RWPE2 (cell line): ENCODE results near the gene HTR4.

Experiments
- ATAC-seq: fragments of 200-7000 bp; cut with Tn5 transposase; 3 replicates; pipeline ENCODE4 v1.9.1; 2021; ENCODE audit warnings: low read depth
- DNase-seq: peaks from one replicate; pipeline ENCODE4 v3.0.0-alpha.2; 2020; ENCODE audit warnings: low spot score
- H3K27ac ChIP-seq: fragments of 450-650 bp; 2 replicates; pipeline ENCODE4 v1.5.1; 2017; ENCODE audit warnings: mild to moderate bottlenecking; ENCODE audit not compliant: poor library complexity, severe bottlenecking
- H3K27me3 ChIP-seq: fragments of 250-450 bp; sonication (Bioruptor Pico); 2 replicates; pipeline ENCODE4 v1.5.1; 2021; ENCODE audit warnings: mild to moderate bottlenecking, moderate library complexity; ENCODE audit not compliant: insufficient read depth, poor library complexity, severe bottlenecking
- H3K36me3 ChIP-seq: fragments of 250-450 bp; sonication (Bioruptor Pico); 2 replicates; pipeline ENCODE4 v1.5.1; 2020; ENCODE audit warnings: low read depth, mild to moderate bottlenecking, moderate library complexity
- H3K4me1 ChIP-seq: fragments of 250-450 bp; sonication (Bioruptor Pico); 2 replicates; pipeline ENCODE4 v1.5.1; 2021; ENCODE audit warnings: mild to moderate bottlenecking, moderate library complexity; ENCODE audit not compliant: insufficient read depth, poor library complexity, severe bottlenecking
- H3K4me3 ChIP-seq: fragments of 250-450 bp; sonication (Bioruptor Pico); 2 replicates; pipeline ENCODE4 v1.5.1; 2021; ENCODE audit warnings: mild to moderate bottlenecking, moderate library complexity; ENCODE audit not compliant: severe bottlenecking
- H3K9me3 ChIP-seq: fragments of 250-450 bp; sonication (Bioruptor Pico); 2 replicates; pipeline ENCODE4 v1.5.1; 2021; ENCODE audit warnings: mild to moderate bottlenecking, moderate library complexity; ENCODE audit not compliant: severe bottlenecking
- TF ChIP-seq, protein P1 (sequence below): fragments of 450-650 bp; IDR thresholded peaks from one replicate; pipeline ENCODE4 v1.5.1; 2017; ENCODE audit warnings: mild to moderate bottlenecking, moderate library complexity; ENCODE audit not compliant: poor library complexity, severe bottlenecking

Gene HTR4, protein sequence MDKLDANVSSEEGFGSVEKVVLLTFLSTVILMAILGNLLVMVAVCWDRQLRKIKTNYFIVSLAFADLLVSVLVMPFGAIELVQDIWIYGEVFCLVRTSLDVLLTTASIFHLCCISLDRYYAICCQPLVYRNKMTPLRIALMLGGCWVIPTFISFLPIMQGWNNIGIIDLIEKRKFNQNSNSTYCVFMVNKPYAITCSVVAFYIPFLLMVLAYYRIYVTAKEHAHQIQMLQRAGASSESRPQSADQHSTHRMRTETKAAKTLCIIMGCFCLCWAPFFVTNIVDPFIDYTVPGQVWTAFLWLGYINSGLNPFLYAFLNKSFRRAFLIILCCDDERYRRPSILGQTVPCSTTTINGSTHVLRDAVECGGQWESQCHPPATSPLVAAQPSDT

GRCh38 chr5:148653836-148654781 lies at the start of gene HTR4:
Gene HTR4 (minus strand): TSS chr5:148654527. CDS start chr5:148637014, 17,513 bp downstream.
- Histone ChIP-seq H3K4me3 (no peak within 1 kb of the TSS), H3K27me3 (peaks cover 84% of the 10 kb centered on the region), H3K36me3 (no peaks in the 10 kb centered on the region), H3K4me1 (no peaks in the 10 kb centered on the region), H3K9me3 (no peaks in the 10 kb centered on the region), H3K27ac (no peak within 1 kb of the TSS)
- peak; percentile 42; the same call in 2 of the 3 replicates for ATAC-seq
- TF ChIP-seq, protein P1, sequence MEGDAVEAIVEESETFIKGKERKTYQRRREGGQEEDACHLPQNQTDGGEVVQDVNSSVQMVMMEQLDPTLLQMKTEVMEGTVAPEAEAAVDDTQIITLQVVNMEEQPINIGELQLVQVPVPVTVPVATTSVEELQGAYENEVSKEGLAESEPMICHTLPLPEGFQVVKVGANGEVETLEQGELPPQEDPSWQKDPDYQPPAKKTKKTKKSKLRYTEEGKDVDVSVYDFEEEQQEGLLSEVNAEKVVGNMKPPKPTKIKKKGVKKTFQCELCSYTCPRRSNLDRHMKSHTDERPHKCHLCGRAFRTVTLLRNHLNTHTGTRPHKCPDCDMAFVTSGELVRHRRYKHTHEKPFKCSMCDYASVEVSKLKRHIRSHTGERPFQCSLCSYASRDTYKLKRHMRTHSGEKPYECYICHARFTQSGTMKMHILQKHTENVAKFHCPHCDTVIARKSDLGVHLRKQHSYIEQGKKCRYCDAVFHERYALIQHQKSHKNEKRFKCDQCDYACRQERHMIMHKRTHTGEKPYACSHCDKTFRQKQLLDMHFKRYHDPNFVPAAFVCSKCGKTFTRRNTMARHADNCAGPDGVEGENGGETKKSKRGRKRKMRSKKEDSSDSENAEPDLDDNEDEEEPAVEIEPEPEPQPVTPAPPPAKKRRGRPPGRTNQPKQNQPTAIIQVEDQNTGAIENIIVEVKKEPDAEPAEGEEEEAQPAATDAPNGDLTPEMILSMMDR: no peak
- DNase-seq: no peak

GRCh38 chr5:148702019-148702596 lies 47.8 kb upstream of the HTR4 start:
- Histone ChIP-seq H3K9me3 (no peaks in the 10 kb centered on the region), H3K4me1 (no peaks in the 10 kb centered on the region), H3K27me3 (no peaks in the 10 kb centered on the region), H3K4me3 (no peak overlapping the region), H3K36me3 (no peaks in the 10 kb centered on the region), H3K27ac (no peak overlapping the region)
- TF ChIP-seq, protein P1: no peak
- DNase-seq (no peak), ATAC-seq (no peak)

DNA sequence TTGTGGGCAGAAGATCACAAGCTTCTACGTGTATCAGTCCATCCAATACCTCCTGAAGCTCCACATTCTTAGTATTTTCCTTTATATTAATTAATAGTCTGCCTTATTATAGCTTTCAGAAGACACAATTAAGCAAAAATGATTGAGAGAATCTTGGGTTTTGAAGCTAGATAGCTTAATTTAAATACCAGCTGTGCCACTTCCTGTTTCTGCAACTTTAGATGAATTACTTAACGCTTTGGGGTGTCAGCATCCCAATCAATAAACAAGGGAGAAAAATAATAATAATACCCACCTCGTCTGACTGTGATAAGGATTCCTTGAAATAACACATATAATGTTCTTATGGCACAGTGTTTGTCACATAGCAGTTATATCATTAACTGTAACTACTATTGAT lies 44.7 kb upstream of the HTR4 start:
- H3K36me3 ChIP-seq: no peaks in the 10 kb centered on the region
- H3K27ac ChIP-seq: no peak overlapping the region
- no peaks in the 10 kb centered on the region for H3K4me1 ChIP-seq
- no peaks in the 10 kb centered on the region for H3K9me3 ChIP-seq
- ATAC-seq (no peak), DNase-seq (no peak)
- H3K4me3 ChIP-seq: no peak overlapping the region
- TF ChIP-seq, protein P1: no peak
- H3K27me3 ChIP-seq: no peaks in the 10 kb centered on the region

GRCh38 chr5:148697809-148698196 lies 43.5 kb upstream of the HTR4 start:
- Histone ChIP-seq H3K4me1 (no peaks in the 10 kb centered on the region), H3K4me3 (no peak overlapping the region), H3K27me3 (no peaks in the 10 kb centered on the region), H3K9me3 (no peaks in the 10 kb centered on the region), H3K36me3 (no peaks in the 10 kb centered on the region), H3K27ac (no peak overlapping the region)
- no peak for ATAC-seq
- no peak for DNase-seq
- TF ChIP-seq, protein P1: no peak
